Spleen (tissue), 7 donors: ENCODE results near the gene PHF20.

Experiments used
- POLR2A ChIP-seq, 3 donors: fragments of 450-650 bp; IDR thresholded peaks; one replicate each; pipeline ENCODE4 v1.5.1; 2017; ENCODE audit warnings: antibody characterized with exemption in 3 of 3, mild to moderate bottlenecking in 1 of 3
- POLR2AphosphoS5 ChIP-seq, 3 donors: sonication (generic); formaldehyde crosslinking; IDR thresholded peaks; one replicate each; pipeline ENCODE4 v1.5.1; 2017; ENCODE audit warnings: antibody characterized with exemption in 3 of 3
- TF ChIP-seq, protein P1 (sequence below), 11 experiments: fragments of 200-600 bp in 7 of 11; fragments of 450-650 bp in 4 of 11; sonication (generic) in 4 of 11; IDR thresholded peaks in 8 of 11; conservative IDR thresholded peaks in 3 of 11; 1 replicate in 7 of 11; 2 replicates in 4 of 11; pipeline versions ENCODE4 v1.4.0 to v1.8.0; 2016 to 2021; ENCODE audit warnings: antibody characterized with exemption in 11 of 11, inconsistent platforms in 4 of 11, mild to moderate bottlenecking in 1 of 11
- donor health status: DM: no; HTN: no; CAD: no; lungs with moderate emphysema.
- donor health status: DM: no; HTN: no; CAD: no.
- donor health status: DM: no; HTN: no; CAD: no.

- TF ChIP-seq, protein P1, sequence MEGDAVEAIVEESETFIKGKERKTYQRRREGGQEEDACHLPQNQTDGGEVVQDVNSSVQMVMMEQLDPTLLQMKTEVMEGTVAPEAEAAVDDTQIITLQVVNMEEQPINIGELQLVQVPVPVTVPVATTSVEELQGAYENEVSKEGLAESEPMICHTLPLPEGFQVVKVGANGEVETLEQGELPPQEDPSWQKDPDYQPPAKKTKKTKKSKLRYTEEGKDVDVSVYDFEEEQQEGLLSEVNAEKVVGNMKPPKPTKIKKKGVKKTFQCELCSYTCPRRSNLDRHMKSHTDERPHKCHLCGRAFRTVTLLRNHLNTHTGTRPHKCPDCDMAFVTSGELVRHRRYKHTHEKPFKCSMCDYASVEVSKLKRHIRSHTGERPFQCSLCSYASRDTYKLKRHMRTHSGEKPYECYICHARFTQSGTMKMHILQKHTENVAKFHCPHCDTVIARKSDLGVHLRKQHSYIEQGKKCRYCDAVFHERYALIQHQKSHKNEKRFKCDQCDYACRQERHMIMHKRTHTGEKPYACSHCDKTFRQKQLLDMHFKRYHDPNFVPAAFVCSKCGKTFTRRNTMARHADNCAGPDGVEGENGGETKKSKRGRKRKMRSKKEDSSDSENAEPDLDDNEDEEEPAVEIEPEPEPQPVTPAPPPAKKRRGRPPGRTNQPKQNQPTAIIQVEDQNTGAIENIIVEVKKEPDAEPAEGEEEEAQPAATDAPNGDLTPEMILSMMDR (IDR thresholded peaks at IDR 0.05 in 8 of 11, conservative IDR thresholded peaks at IDR 0.05 in 3 of 11) = peak; percentile 53 to 88 (median 82)
- TF ChIP-seq POLR2AphosphoS5 (IDR thresholded peaks at IDR 0.05) = no peak
- no peak for TF ChIP-seq POLR2A (IDR thresholded peaks at IDR 0.05)
These were observed 223.2 kb downstream of the PHF20 start for GRCh38 chr20:35994994-35995453.
